HepG2 (cell line): ENCODE results near the gene PNLDC1. TPM values are rescaled to one million over a fixed set of nuclear protein-coding genes. Genes with fewer than 3 reads are reported as not detected.

ENCODE experiments used
- HHEX ChIP-seq: IDR thresholded peaks from 2 replicates; pipeline ENCODE4 v1.6.1; 2016; ENCODE audit warnings: control low read depth
- IRF9 ChIP-seq: sonication (generic); formaldehyde crosslinking; IDR thresholded peaks from 2 replicates; pipeline ENCODE4 v1.8.0; 2022; ENCODE audit warnings: missing genetic modification reagents, mild to moderate bottlenecking, borderline replicate concordance
- JUND ChIP-seq: sonication (generic); formaldehyde crosslinking; IDR thresholded peaks from 2 replicates; pipeline ENCODE4 v1.8.0; 2022; ENCODE audit warnings: mild to moderate bottlenecking, missing genetic modification reagents
- MTERF4 ChIP-seq: sonication (generic); formaldehyde crosslinking; IDR thresholded peaks from 2 replicates; pipeline ENCODE4 v1.8.0; 2023; ENCODE audit warnings: mild to moderate bottlenecking, missing genetic modification reagents
- NR3C1 ChIP-seq: sonication (generic); formaldehyde crosslinking; IDR thresholded peaks from 2 replicates; pipeline ENCODE4 v1.4.0; 2020; ENCODE audit warnings: missing genetic modification reagents
- PCBP1 ChIP-seq: fragments of 200-400 bp; formaldehyde crosslinking; IDR thresholded peaks from 2 replicates; pipeline ENCODE4 v1.6.1; 2017; ENCODE audit warnings: mild to moderate bottlenecking, low read depth, low read length, borderline replicate concordance
- SKI ChIP-seq: fragments of 450-650 bp; IDR thresholded peaks from one replicate; pipeline ENCODE4 v1.6.1; 2018; ENCODE audit warnings: mild to moderate bottlenecking; ENCODE audit not compliant: partially characterized antibody
- SP1 ChIP-seq, 2 experiments: fragments of 450-650 bp in 1 of 2; sonication (generic) in 1 of 2; formaldehyde crosslinking in 1 of 2; IDR thresholded peaks; 2 replicates each; pipeline versions ENCODE4 v1.4.0 to v1.6.1; 2016 to 2020; ENCODE audit warnings: missing genetic modification reagents in 1 of 2
- STAT6 ChIP-seq: sonication (generic); formaldehyde crosslinking; IDR thresholded peaks from 2 replicates; pipeline ENCODE4 v1.4.0; 2020; ENCODE audit warnings: missing genetic modification reagents, mild to moderate bottlenecking, borderline replicate concordance
- TRIM24 ChIP-seq: sonication (generic); formaldehyde crosslinking; IDR thresholded peaks from 2 replicates; pipeline ENCODE4 v1.8.0; 2022; ENCODE audit warnings: mild to moderate bottlenecking, missing genetic modification reagents
- ZC3H13 ChIP-seq: sonication (generic); formaldehyde crosslinking; IDR thresholded peaks from 2 replicates; pipeline ENCODE4 v1.8.1; 2023; ENCODE audit warnings: mild to moderate bottlenecking, missing genetic modification reagents, moderate library complexity
- ZFYVE20 ChIP-seq: sonication (generic); formaldehyde crosslinking; IDR thresholded peaks from 2 replicates; pipeline ENCODE4 v1.8.0; 2023; ENCODE audit warnings: low read depth, mild to moderate bottlenecking, moderate library complexity, missing genetic modification reagents, borderline replicate concordance
- ZNF138 ChIP-seq: sonication (generic); formaldehyde crosslinking; IDR thresholded peaks from 2 replicates; pipeline ENCODE4 v1.5.0; 2020; ENCODE audit warnings: mild to moderate bottlenecking, low read depth, missing genetic modification reagents
- ZNF276 ChIP-seq: sonication (generic); formaldehyde crosslinking; IDR thresholded peaks from 2 replicates; pipeline ENCODE4 v1.4.0; 2020; ENCODE audit warnings: mild to moderate bottlenecking, low read depth, missing genetic modification reagents
- ZNF329 ChIP-seq: sonication (generic); formaldehyde crosslinking; IDR thresholded peaks from 2 replicates; pipeline ENCODE4 v1.9.0; 2021; ENCODE audit warnings: low read depth, mild to moderate bottlenecking, missing genetic modification reagents
- ZNF382 ChIP-seq: sonication (generic); formaldehyde crosslinking; IDR thresholded peaks from 2 replicates; pipeline ENCODE4 v1.5.0; 2020; ENCODE audit warnings: missing genetic modification reagents, mild to moderate bottlenecking, borderline replicate concordance
- ZNF484 ChIP-seq: sonication (generic); formaldehyde crosslinking; IDR thresholded peaks from 2 replicates; pipeline ENCODE4 v1.5.1; 2020; ENCODE audit warnings: mild to moderate bottlenecking, low read depth, missing genetic modification reagents, borderline replicate concordance
- ZNF577 ChIP-seq: sonication (generic); formaldehyde crosslinking; IDR thresholded peaks from 2 replicates; pipeline ENCODE4 v1.4.0; 2020; ENCODE audit warnings: mild to moderate bottlenecking, low read depth, missing genetic modification reagents, borderline replicate concordance
- ZNF761 ChIP-seq: sonication (generic); formaldehyde crosslinking; conservative IDR thresholded peaks from 2 replicates; pipeline ENCODE4 v1.4.0; 2020; ENCODE audit warnings: mild to moderate bottlenecking, missing genetic modification reagents
- ZNF839 ChIP-seq: sonication (generic); formaldehyde crosslinking; IDR thresholded peaks from 2 replicates; pipeline ENCODE4 v1.4.0; 2020; ENCODE audit warnings: missing genetic modification reagents, mild to moderate bottlenecking, borderline replicate concordance
- ZNF883 ChIP-seq: sonication (generic); formaldehyde crosslinking; IDR thresholded peaks from 2 replicates; pipeline ENCODE4 v1.5.1; 2020; ENCODE audit warnings: mild to moderate bottlenecking, missing genetic modification reagents; ENCODE audit errors: not compliant biosample characterization
- polyA plus RNA-seq, 8 experiments: library from polyadenylated mRNA; depleted of rRNA in 3 of 8; stranded (reverse) in 7 of 8; unstranded in 1 of 8; fragments of >200 nt; fragmentation: Illumina TruSeq in 4 of 8; extraction: Trizol in 4 of 8; gene quantifications; 2 replicates each; pipeline versions ENCODE4 v1.2.1 to v1.2.3, GENCODE V29; 2011 to 2016; ENCODE audit warnings: low read depth in 4 of 8, missing spikeins in 1 of 8, mixed read lengths in 1 of 8; ENCODE audit not compliant: insufficient read depth in 1 of 8
- total RNA-seq, 5 experiments: library from RNA; depleted of rRNA; stranded (reverse); fragments of >200 nt; fragmentation: Illumina TruSeq; extraction: Trizol; gene quantifications; 2 replicates each; pipeline ENCODE4 v1.2.3, GENCODE V29; 2016; ENCODE audit warnings: low read depth in 1 of 5

Gene PNLDC1
- total and polyA plus RNA-seq, 2 of the 13 experiments (the other 11 are each of a cell fraction or from before 2014, with no cell fraction given) = not detected

GRCh38 chr6:159790149-159790955 lies 9.7 kb upstream of the PNLDC1 start, which contains the start of gene MRPL18 (continued):
- peak; percentile 96 for TF ChIP-seq PCBP1
- no peak for TF ChIP-seq ZNF577 (CRISPR knock-in tag)
- no peak for TF ChIP-seq ZNF839
- TF ChIP-seq ZFYVE20 (CRISPR knock-in tag) = no peak
- TF ChIP-seq ZNF761 (CRISPR knock-in tag) = no peak
- TF ChIP-seq ZNF883 (CRISPR knock-in tag) = no peak
- TF ChIP-seq HHEX (CRISPR knock-in tag) = no peak
- 0 out of 2 replicates have a peak, but pooled peaks have one; percentile 25 for TF ChIP-seq IRF9 (CRISPR knock-in tag)
- no peak for TF ChIP-seq SP1 (IDR thresholded peaks at IDR 0.05)
- TF ChIP-seq SP1 (CRISPR knock-in tag; IDR thresholded peaks at IDR 0.05) = 0 out of 2 replicates have a peak, but pooled peaks have one; percentile 26
- TF ChIP-seq NR3C1 (CRISPR knock-in tag) = no peak
- TF ChIP-seq ZNF138 (CRISPR knock-in tag) = no peak
- no peak for TF ChIP-seq ZNF276 (CRISPR knock-in tag)
- no peak for TF ChIP-seq ZNF382 (CRISPR knock-in tag)
- TF ChIP-seq STAT6 (CRISPR knock-in tag) = no peak; the same call in 1 of the 2 replicates
- no peak for TF ChIP-seq JUND (CRISPR knock-in tag)
- TF ChIP-seq ZNF484 (CRISPR knock-in tag) = no peak
- no peak for TF ChIP-seq MTERF4 (CRISPR knock-in tag)
- no peak for TF ChIP-seq TRIM24
- TF ChIP-seq ZC3H13 = no peak
- TF ChIP-seq SKI = peak; percentile 30
- TF ChIP-seq ZNF329 = no peak
